ENCODE measurements around the gene MBD3L1. TPM values are rescaled to one million over a fixed set of nuclear protein-coding genes. Genes with fewer than 3 reads are reported as not detected.

MBD3L1 gene
- total and polyA plus RNA-seq, 12 donors: not detected

- 97 to 98% methylated on average over 3 of the region's 3 CpGs for WGBS, 2 donors
These were observed 18.0 kb upstream of the MBD3L1 start for GRCh38 chr19:8814176-8814575.

GRCh38 chr19:8815780-8816179 is 16.4 kb upstream of the MBD3L1 start:
- H3K4me3 ChIP-seq: no peak overlapping the region
- no peak overlapping the region for H3K27ac ChIP-seq
- 97 to 100% methylated on average over 2 of the region's 2 CpGs for WGBS, 2 donors
- no peak for TF ChIP-seq CTCF (IDR thresholded peaks at IDR 0.05)
- intact Hi-C loops (cut with DNase I): no loop called here
- H3K36me3 ChIP-seq: peaks cover 12 to 100% (median 100%) of the 10 kb centered on the region in 9 donors
- DNase-seq: no peak
- H3K9me3 ChIP-seq: peaks cover 5 to 100% (median 89%) of the 10 kb centered on the region in 11 donors
- H3K27me3 ChIP-seq: no peaks in the 10 kb centered on the region
- H3K4me1 ChIP-seq: no peaks in the 10 kb centered on the region
- no peak for ATAC-seq

More at GRCh38 chr19:8814176-8814575, 18.0 kb upstream of the MBD3L1 start:
- no peaks in the 10 kb centered on the region for H3K27me3 ChIP-seq
- H3K36me3 ChIP-seq: peaks cover 12 to 100% (median 99%) of the 10 kb centered on the region in 9 donors
- no peak for DNase-seq
- H3K27ac ChIP-seq: no peak overlapping the region
- no peak for TF ChIP-seq CTCF (IDR thresholded peaks at IDR 0.05)
- H3K4me1 ChIP-seq: no peaks in the 10 kb centered on the region
- intact Hi-C loops (cut with DNase I): no loop called here
- no peak for ATAC-seq
- H3K9me3 ChIP-seq: peaks cover 15 to 100% (median 96%) of the 10 kb centered on the region in 11 donors
- no peak overlapping the region for H3K4me3 ChIP-seq

- no peak for TF ChIP-seq CTCF (IDR thresholded peaks at IDR 0.05)
- no peak overlapping the region for H3K4me3 ChIP-seq
- H3K4me1 ChIP-seq: no peaks in the 10 kb centered on the region
- 97 to 100% methylated on average over 3 of the region's 3 CpGs for WGBS, 2 donors
- H3K9me3 ChIP-seq: peaks cover 0 to 63% (median 44%) of the 10 kb centered on the region in 11 donors
- no peaks in the 10 kb centered on the region for H3K27me3 ChIP-seq
- no peak overlapping the region for H3K27ac ChIP-seq
- DNase-seq (no peak), ATAC-seq (no peak)
- intact Hi-C loops (cut with DNase I): no loop called here
- peaks cover 2 to 96% (median 92%) of the 10 kb centered on the region in 9 donors for H3K36me3 ChIP-seq
These were observed 11.9 kb upstream of the MBD3L1 start for GRCh38 chr19:8820234-8820633.

GRCh38 chr19:8821748-8822241 is 10.4 kb upstream of the MBD3L1 start:
- Histone ChIP-seq H3K9me3 (peaks cover 0 to 47% (median 29%) of the 10 kb centered on the region in 11 donors), H3K27ac (no peak overlapping the region), H3K4me3 (no peak overlapping the region), H3K4me1 (no peaks in the 10 kb centered on the region), H3K27me3 (no peaks in the 10 kb centered on the region), H3K36me3 (peaks cover 2 to 95% (median 78%) of the 10 kb centered on the region in 9 donors)
- no peak for DNase-seq
- no peak for TF ChIP-seq CTCF (IDR thresholded peaks at IDR 0.05)
- intact Hi-C loops (cut with DNase I): no loop called here
- 89 to 94% methylated on average over 5 of the region's 5 CpGs for WGBS, 2 donors
- ATAC-seq: no peak
